ENCODE results near the gene PXN.

- TF ChIP-seq CTCF (IDR thresholded peaks at IDR 0.05 in 8 of 11, conservative IDR thresholded peaks at IDR 0.05 in 3 of 11) (no peak), POLR2AphosphoS5 (IDR thresholded peaks at IDR 0.05) (no peak)
Observed at GRCh38 chr12:120197542-120197887, 68.0 kb downstream of the PXN start.
